BE2C (cell line): ENCODE results near the gene TDRD1.

Experiments
- DNase-seq: peaks from one replicate; pipeline ENCODE4 v3.0.0-alpha.2; 2020
- H3K27me3 ChIP-seq: fragments of 250-450 bp; sonication (Bioruptor Pico); 2 replicates; pipeline ENCODE4 v1.5.1; 2020; ENCODE audit warnings: mild to moderate bottlenecking
- H3K36me3 ChIP-seq: fragments of 250-450 bp; sonication (Bioruptor Pico); 2 replicates; pipeline ENCODE4 v1.5.1; 2020; ENCODE audit warnings: mild to moderate bottlenecking
- H3K4me1 ChIP-seq: fragments of 250-450 bp; sonication (Bioruptor Pico); 2 replicates; pipeline ENCODE4 v1.5.1; 2020
- H3K4me3 ChIP-seq: 2 replicates; pipeline ENCODE4 v1.5.1; 2011; ENCODE audit warnings: low read depth, low read length
- H3K9me3 ChIP-seq: fragments of 250-450 bp; sonication (Bioruptor Pico); 2 replicates; pipeline ENCODE4 v1.5.1; 2020
- TF ChIP-seq, protein P1 (sequence below): IDR thresholded peaks from 2 replicates; pipeline ENCODE4 v1.5.1; 2012; ENCODE audit warnings: mild to moderate bottlenecking, low read depth, low read length

TDRD1 gene

DNA sequence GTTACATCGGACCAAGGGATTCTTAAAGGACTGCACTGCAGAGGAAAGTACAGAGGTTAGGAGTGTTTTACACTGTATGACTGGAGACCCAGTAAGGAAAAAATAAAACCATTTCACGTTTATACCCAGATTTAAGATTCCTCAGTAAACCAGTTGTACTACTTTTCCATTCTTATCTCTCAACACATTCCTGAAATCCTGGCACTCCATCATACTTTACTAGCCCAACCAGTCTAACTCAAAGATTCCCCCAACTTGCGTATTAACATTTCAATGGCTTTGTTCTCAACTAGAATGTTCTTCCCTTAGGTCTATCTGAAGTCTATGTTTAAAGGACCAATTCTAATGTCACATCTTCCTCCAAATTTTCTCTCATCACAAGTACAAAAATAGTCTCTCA lies 13.1 kb upstream of the TDRD1 start:
- no peak for DNase-seq
- TF ChIP-seq, protein P1, sequence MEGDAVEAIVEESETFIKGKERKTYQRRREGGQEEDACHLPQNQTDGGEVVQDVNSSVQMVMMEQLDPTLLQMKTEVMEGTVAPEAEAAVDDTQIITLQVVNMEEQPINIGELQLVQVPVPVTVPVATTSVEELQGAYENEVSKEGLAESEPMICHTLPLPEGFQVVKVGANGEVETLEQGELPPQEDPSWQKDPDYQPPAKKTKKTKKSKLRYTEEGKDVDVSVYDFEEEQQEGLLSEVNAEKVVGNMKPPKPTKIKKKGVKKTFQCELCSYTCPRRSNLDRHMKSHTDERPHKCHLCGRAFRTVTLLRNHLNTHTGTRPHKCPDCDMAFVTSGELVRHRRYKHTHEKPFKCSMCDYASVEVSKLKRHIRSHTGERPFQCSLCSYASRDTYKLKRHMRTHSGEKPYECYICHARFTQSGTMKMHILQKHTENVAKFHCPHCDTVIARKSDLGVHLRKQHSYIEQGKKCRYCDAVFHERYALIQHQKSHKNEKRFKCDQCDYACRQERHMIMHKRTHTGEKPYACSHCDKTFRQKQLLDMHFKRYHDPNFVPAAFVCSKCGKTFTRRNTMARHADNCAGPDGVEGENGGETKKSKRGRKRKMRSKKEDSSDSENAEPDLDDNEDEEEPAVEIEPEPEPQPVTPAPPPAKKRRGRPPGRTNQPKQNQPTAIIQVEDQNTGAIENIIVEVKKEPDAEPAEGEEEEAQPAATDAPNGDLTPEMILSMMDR, result no peak
- no peak overlapping the region for H3K4me3 ChIP-seq
- no peaks in the 10 kb centered on the region for H3K36me3 ChIP-seq
- H3K4me1 ChIP-seq, result no peaks in the 10 kb centered on the region
- no peaks in the 10 kb centered on the region; the same call in 1 of the 2 replicates for H3K9me3 ChIP-seq
- H3K27me3 ChIP-seq, result no peaks in the 10 kb centered on the region

DNA sequence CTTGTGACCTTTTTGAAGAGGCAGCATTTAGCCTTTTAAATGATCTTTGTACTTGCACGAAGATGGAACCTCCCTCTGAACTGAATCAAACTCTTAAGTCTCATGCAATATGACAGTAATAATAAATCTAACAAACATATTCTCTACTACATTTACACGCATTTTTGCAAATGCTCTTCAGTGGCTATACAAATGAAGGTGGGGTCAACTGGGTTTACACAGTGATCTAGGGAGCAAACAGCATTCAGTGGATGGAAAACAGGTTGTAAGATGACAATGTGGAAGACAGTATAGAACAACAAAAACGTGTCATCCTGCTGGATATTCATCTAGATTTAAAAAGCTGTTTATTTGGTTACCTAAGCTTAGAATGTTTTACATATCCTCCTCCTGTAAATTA lies 12.7 kb upstream of the TDRD1 start:
- no peak overlapping the region for H3K4me3 ChIP-seq
- no peaks in the 10 kb centered on the region for H3K27me3 ChIP-seq
- DNase-seq, result no peak

DNA sequence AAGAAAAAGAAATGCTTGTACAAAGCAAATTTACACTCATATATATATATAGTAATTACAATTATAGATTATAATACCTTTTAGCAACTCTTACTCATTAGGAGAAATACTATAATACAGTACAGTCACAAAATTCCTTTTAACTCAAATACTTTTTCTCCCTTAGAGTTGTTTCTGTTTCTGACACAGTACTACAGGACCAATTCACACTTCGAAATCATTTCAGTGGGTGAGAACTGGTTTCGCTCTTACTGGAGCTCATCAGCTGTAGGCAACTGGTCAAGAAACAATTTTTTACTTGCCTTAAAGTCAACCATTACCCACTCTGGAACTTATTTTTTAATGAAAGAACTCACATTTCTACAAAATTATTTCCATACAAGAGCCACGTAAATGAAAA lies 11.2 kb upstream of the TDRD1 start:
- Histone ChIP-seq H3K27me3 (no peaks in the 10 kb centered on the region), H3K9me3 (no peaks in the 10 kb centered on the region; the same call in 1 of the 2 replicates), H3K36me3 (no peaks in the 10 kb centered on the region), H3K4me1 (no peaks in the 10 kb centered on the region), H3K4me3 (no peak overlapping the region)
- TF ChIP-seq, protein P1, result no peak
- no peak for DNase-seq

More for the DNA sequence above, 12.7 kb upstream of the TDRD1 start:
- Histone ChIP-seq H3K4me1 (no peaks in the 10 kb centered on the region), H3K36me3 (no peaks in the 10 kb centered on the region), H3K9me3 (no peaks in the 10 kb centered on the region; the same call in 1 of the 2 replicates)
- TF ChIP-seq, protein P1, result no peak

DNA sequence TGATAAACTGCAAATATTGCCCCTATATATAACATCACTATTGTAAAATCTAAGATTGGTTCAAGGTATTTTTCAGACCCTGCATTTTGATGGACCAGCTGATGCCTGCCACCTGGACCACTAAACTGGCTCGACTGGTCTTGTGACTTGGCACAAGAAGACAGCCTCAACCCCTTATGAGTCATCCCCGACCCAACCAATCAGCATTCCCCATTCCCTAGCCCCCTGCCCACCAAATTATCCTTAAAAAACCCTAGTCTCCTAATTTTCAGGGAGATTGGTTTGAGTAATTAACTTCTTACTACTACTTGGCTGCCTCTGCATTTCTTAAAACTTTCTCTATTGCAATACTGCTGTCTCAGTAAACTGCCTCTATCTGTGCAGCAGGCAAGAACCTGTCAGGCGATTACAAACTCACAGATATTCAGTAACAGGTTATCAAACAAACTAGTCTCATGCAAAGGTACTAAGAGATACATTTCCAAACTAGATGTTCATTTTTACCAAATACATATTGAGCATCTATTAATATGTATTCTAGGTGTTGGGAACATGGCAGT lies 10.6 kb upstream of the TDRD1 start:
- Histone ChIP-seq H3K4me3 (no peak overlapping the region), H3K27me3 (no peaks in the 10 kb centered on the region), H3K36me3 (no peaks in the 10 kb centered on the region), H3K4me1 (no peaks in the 10 kb centered on the region), H3K9me3 (no peaks in the 10 kb centered on the region; the same call in 1 of the 2 replicates)
- TF ChIP-seq, protein P1, result no peak
- DNase-seq, result no peak

DNA sequence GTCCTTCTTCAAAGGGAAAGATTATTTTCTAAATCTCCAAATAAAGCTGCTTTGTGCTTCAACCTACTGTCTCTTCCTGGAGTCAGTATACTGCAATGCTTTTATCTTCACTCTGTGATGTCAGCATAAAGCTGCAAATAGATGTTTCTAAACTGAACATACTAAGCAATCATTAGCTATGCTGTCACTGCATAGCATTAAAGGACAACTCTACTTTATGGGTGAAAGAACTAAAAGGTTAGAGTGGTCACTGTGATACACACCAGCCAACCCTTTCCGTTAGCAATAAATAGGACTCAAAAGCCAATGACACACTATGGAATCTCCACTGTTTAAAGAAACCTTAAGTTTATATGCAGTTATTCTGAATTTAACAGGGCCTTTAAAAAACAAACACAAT lies 6.9 kb upstream of the TDRD1 start:
- no peak for DNase-seq
- peak overlapping the region; percentile 81; the same call in 1 of the 2 replicates for H3K4me3 ChIP-seq
- H3K27me3 ChIP-seq, result no peaks in the 10 kb centered on the region
- no peaks in the 10 kb centered on the region for H3K36me3 ChIP-seq
- TF ChIP-seq, protein P1, result no peak
- no peaks in the 10 kb centered on the region; the same call in 1 of the 2 replicates for H3K9me3 ChIP-seq
- H3K4me1 ChIP-seq, result no peaks in the 10 kb centered on the region

DNA sequence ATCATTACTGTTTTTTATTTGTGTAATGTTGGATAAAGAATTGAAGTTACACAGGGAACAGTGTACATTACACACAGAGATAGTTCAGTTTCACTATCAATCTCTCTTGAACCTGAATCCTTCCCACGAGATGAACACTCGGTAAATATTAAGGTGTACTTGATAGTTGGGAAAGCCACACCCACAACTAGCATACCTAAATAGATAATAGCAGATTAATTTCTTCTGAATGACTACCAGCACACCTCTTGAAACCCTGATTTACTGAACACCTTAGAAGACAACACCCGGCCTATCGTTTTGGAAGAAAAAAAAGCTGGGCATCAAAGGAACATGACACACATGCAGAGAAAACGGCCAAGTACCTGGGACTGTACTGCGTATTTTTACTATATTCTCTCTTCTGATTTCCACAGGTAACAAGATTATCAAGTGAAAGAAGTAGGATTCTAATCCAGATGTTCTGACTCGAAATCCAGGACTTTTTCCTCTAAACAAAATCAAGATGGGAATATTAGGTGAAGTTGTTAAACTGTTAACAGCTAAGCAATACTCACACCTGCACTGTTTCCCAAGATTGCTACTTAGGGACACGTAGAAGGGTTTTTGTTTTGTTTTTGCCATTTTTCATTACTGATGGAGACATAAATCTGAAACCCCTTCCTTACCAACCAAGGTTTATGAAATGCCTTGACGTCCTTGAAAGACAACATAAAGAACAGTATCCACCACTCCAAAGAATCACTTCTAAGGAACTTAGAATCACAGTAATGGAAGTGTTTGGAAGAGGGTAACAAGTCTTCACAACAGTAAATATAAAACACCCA lies 6.2 kb upstream of the TDRD1 start:
- TF ChIP-seq, protein P1, result no peak
- no peaks in the 10 kb centered on the region for H3K36me3 ChIP-seq

More for the DNA sequence above, 6.2 kb upstream of the TDRD1 start:
- Histone ChIP-seq H3K9me3 (no peaks in the 10 kb centered on the region; the same call in 1 of the 2 replicates), H3K4me1 (no peaks in the 10 kb centered on the region), H3K27me3 (no peaks in the 10 kb centered on the region), H3K4me3 (peak overlapping the region; percentile 81)
- no peak for DNase-seq
